Loucy (cell line): Measurements from ENCODE around the gene MARCKSL1.

Source experiments
- H2AFZ ChIP-seq: fragments of 200-600 bp; sonication (generic); 2 replicates; pipeline ENCODE4 v1.6.0; 2016; ENCODE audit warnings: antibody characterized with exemption, mild to moderate bottlenecking, low read length, moderate library complexity
- H3F3A ChIP-seq: fragments of 200-600 bp; 2 replicates; pipeline ENCODE4 v1.6.0; 2016; ENCODE audit warnings: antibody characterized with exemption, low read depth, mild to moderate bottlenecking
- H3K27me3 ChIP-seq: fragments of 200-600 bp; sonication (generic); 2 replicates; pipeline ENCODE4 v1.6.1; 2014; ENCODE audit warnings: low read length, mild to moderate bottlenecking; ENCODE audit not compliant: insufficient read depth, poor library complexity, severe bottlenecking
- H3K36me3 ChIP-seq: fragments of 200-600 bp; sonication (generic); 2 replicates; pipeline ENCODE4 v1.6.1; 2016; ENCODE audit warnings: low read length; ENCODE audit not compliant: insufficient read depth
- H3K4me1 ChIP-seq: fragments of 200-600 bp; sonication (generic); 2 replicates; pipeline ENCODE4 v1.5.1; 2014; ENCODE audit warnings: low read length, mild to moderate bottlenecking; ENCODE audit not compliant: insufficient read depth, poor library complexity, severe bottlenecking
- H3K4me2 ChIP-seq: fragments of 200-600 bp; sonication (generic); 2 replicates; pipeline ENCODE4 v1.6.0; 2014; ENCODE audit warnings: antibody characterized with exemption, low read length, low read depth, mild to moderate bottlenecking; ENCODE audit not compliant: poor library complexity, severe bottlenecking
- H3K4me3 ChIP-seq: fragments of 200-600 bp; sonication (generic); 2 replicates; pipeline ENCODE4 v1.5.1; 2014; ENCODE audit warnings: low read length, mild to moderate bottlenecking, mixed read lengths; ENCODE audit not compliant: poor library complexity, severe bottlenecking
- H3K79me2 ChIP-seq: fragments of 200-600 bp; sonication (generic); 2 replicates; pipeline ENCODE4 v1.6.1; 2014; ENCODE audit warnings: low read length; ENCODE audit not compliant: insufficient read depth
- H3K9ac ChIP-seq: fragments of 200-600 bp; sonication (generic); 2 replicates; pipeline ENCODE4 v1.6.0; 2014; ENCODE audit warnings: mild to moderate bottlenecking, low read depth, low read length, moderate library complexity; ENCODE audit not compliant: poor library complexity, severe bottlenecking
- H3K9me2 ChIP-seq: fragments of 200-600 bp; sonication (generic); replicated peaks from 2 replicates; pipeline ENCODE4 v1.6.1; 2016; ENCODE audit warnings: low read depth, low read length, mixed read lengths
- H3K9me3 ChIP-seq: fragments of 200-600 bp; sonication (generic); 2 replicates; pipeline ENCODE4 v1.6.1; 2014; ENCODE audit warnings: mild to moderate bottlenecking, antibody characterized with exemption, low read length, low read depth; ENCODE audit not compliant: insufficient read depth
- H4K20me1 ChIP-seq: fragments of 200-600 bp; sonication (generic); 2 replicates; pipeline ENCODE4 v1.6.0; 2014; ENCODE audit warnings: antibody characterized with exemption, low read length, mild to moderate bottlenecking; ENCODE audit not compliant: insufficient read depth, poor library complexity, severe bottlenecking
- CTCF ChIP-seq: fragments of 200-600 bp; sonication (generic); conservative IDR thresholded peaks from 2 replicates; pipeline ENCODE4 v1.5.1; 2014; ENCODE audit warnings: mild to moderate bottlenecking, antibody characterized with exemption, low read length
- EZH2phosphoT487 ChIP-seq: fragments of 200-600 bp; IDR thresholded peaks from 2 replicates; pipeline ENCODE4 v1.6.1; 2018; ENCODE audit warnings: antibody characterized with exemption, mild to moderate bottlenecking, moderate library complexity, borderline replicate concordance

The MARCKSL1 gene

DNA sequence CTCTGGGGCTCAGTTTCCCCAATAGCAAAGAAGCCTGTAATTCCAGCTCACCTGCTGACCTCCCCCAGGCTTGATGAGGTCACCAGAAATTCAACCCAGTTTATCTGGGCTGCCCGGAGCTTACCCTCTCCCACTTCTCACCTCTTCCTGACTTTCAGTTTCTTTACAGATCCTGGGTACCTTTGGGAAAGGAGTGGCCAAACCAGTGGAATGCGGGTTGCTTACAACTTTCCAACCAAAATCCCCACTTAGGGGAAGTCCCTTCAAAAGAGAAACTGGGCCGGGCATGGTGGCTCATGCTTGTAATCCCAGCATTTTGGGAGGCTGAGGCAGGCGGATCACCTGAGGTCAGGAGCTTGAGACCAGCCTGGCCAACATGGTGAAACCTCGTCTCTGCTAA is 5.9 kb upstream of the MARCKSL1 start:
- Histone ChIP-seq H3K36me3 (no peaks in the 10 kb centered on the region), H2AFZ (no peak overlapping the region), H3K4me3 (no peak overlapping the region), H3K79me2 (no peaks in the 10 kb centered on the region), H3K27me3 (no peaks in the 10 kb centered on the region), H3K9me3 (no peaks in the 10 kb centered on the region), H3F3A (no peaks in the 10 kb centered on the region), H3K4me2 (no peak overlapping the region), H3K4me1 (peaks cover 4% of the 10 kb centered on the region), H3K9me2 (no peaks in the 10 kb centered on the region), H3K9ac (no peak overlapping the region), H4K20me1 (no peaks in the 10 kb centered on the region)
- no peak for TF ChIP-seq CTCF
- no peak for TF ChIP-seq EZH2phosphoT487

DNA sequence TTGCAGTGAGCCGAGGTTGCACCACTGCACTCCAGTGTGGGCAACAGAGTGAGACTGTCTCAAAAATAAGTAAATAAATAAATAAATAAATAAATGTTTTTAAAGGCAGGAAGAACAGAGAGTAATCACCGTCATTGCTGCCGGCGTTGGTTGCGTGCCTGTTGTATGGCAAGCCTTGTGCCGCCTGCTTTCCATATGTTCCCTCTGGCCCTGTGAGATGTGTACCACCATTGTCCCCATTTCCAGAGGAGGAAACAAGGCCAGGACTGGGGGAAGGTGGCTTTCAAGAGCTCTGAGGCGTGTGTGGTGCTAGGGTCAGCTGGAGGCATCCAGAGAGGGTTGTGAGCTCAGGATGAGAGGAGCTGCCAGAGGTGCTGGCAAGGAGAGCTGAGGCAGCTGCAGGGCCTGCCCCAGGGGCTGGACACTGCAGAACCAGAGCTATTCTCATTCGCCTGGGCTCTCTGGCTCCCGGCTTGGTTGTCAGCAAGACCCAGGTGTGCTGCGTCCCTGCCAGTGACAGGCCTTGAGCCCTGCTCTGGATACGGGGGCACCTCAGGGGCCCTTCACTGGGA is 5.2 kb upstream of the MARCKSL1 start:
- Histone ChIP-seq H3K9me3 (no peaks in the 10 kb centered on the region), H4K20me1 (peaks cover 6% of the 10 kb centered on the region), H3K4me2 (no peak overlapping the region), H2AFZ (no peak overlapping the region), H3K9ac (no peak overlapping the region), H3K9me2 (no peaks in the 10 kb centered on the region), H3K4me1 (peaks cover 11% of the 10 kb centered on the region), H3K79me2 (no peaks in the 10 kb centered on the region), H3K36me3 (no peaks in the 10 kb centered on the region), H3F3A (no peaks in the 10 kb centered on the region), H3K4me3 (no peak overlapping the region), H3K27me3 (no peaks in the 10 kb centered on the region)
- TF ChIP-seq EZH2phosphoT487 (no peak), CTCF (no peak)

DNA sequence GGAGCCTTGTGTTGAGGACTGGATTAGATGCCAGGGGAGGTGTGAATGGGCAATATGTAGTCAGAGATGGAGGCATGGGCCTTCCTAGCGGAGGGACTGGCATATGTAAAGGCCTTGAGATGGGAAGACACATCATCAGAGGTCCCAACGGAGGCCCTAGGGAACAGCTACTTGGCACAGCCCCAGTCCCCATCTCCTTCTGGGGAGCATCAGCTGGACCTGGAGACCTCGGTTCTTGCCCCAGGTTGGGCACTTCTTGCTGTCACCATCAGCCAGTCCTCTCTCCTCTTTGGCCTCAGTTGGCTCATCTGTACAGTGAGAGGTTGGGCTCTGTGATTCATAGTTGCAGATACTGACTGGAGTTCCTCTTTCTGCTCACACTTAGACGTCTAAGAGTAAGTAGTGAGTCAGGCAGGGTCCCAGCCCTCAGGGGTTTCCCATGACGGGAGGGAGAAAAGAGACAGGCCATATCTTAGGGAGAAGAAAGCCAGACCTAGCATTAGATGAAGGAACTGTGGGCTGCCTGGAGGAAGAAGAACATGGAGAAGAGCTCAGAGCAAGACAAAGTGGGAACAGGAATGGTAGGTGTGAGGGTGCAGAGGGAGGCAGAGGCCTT is 3.4 kb upstream of the MARCKSL1 start:
- peaks cover 11% of the 10 kb centered on the region for H3K79me2 ChIP-seq
- H3K27me3 ChIP-seq: no peaks in the 10 kb centered on the region
- H3K4me1 ChIP-seq: peaks cover 15% of the 10 kb centered on the region
- no peak overlapping the region for H2AFZ ChIP-seq
- H3K36me3 ChIP-seq: no peaks in the 10 kb centered on the region
- H3K9me2 ChIP-seq: no peaks in the 10 kb centered on the region
- no peak overlapping the region for H3K4me3 ChIP-seq
- H3F3A ChIP-seq: no peaks in the 10 kb centered on the region
- H4K20me1 ChIP-seq: peaks cover 13% of the 10 kb centered on the region
- no peak overlapping the region for H3K4me2 ChIP-seq
- H3K9ac ChIP-seq: no peak overlapping the region
- TF ChIP-seq EZH2phosphoT487 (no peak), CTCF (no peak)
- no peaks in the 10 kb centered on the region for H3K9me3 ChIP-seq
